ENCODE measurements around the gene BABAM1. TPM values are rescaled to one million over a fixed set of nuclear protein-coding genes. Genes with fewer than 3 reads are reported as not detected.

Gene BABAM1
- total RNA-seq, 3 donors from 2014 or later (not counting 1 experiment from before 2014, with no cell fraction given), result 106 to 127 (median 106) TPM

DNA sequence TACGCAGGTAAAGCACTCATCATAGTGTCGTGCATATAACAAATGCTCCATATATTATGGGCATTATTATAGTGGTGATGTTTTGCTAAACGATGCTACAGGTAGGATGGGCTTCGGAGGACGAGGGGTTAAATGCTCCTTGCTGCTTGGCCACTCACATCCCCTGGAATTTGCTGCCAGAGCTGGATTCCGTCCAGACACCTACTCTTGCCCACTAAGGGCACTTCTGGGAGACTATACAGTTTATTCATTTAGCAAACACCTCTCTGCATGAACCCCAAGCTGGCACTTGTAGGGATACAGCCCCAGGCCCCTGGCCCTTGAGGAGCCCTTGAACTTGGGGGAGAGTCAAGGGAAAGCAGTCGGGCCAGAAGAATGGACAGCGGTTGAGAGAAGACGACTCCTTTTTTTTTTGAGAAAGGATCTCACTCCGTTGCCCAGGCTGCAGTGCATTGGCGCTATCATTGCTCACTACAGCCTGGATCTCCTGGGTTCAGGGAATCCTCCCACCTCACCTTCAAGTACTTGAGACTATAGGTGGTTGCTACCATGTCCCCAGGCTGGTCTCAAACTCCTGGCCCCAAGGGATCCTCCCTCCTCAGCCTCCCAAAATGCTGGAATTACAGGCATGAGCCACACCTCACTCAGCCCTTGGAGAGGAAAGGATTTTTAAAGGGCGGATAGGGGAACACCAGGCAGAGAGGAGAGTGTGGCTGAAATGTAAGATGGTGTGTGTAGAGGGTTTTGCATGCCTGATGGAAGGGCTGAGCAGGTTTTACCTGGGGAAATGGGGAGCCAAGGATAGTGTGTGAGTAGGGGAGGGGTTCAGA lies 37.4 kb downstream of the BABAM1 start:
- H3K36me3 Mint-ChIP-seq, result no peaks in the 10 kb centered on the region
- no peak for ATAC-seq
- Histone ChIP-seq H3K27me3 (ENCODE audit: control insufficient read depth, insufficient read depth, low read length) (no peaks in the 10 kb centered on the region), H3K9me3 (ENCODE audit: control insufficient read depth, insufficient read depth, low read length) (no peaks in the 10 kb centered on the region), H3K27ac (ENCODE audit: low read length) (peak overlapping the region; percentile 58), H3K4me3 (ENCODE audit: low read length) (no peak overlapping the region), H3K4me1 (ENCODE audit: control insufficient read depth, insufficient read depth, low read length) (peaks cover 43% of the 10 kb centered on the region), H3K36me3 (ENCODE audit: control insufficient read depth, insufficient read depth, low read length) (no peaks in the 10 kb centered on the region)
- no peaks in the 10 kb centered on the region for H3K27me3 Mint-ChIP-seq (ENCODE audit: low read depth in 2 of 2)
- no peaks in the 10 kb centered on the region for H3K9me3 Mint-ChIP-seq
- TF ChIP-seq, protein P1, sequence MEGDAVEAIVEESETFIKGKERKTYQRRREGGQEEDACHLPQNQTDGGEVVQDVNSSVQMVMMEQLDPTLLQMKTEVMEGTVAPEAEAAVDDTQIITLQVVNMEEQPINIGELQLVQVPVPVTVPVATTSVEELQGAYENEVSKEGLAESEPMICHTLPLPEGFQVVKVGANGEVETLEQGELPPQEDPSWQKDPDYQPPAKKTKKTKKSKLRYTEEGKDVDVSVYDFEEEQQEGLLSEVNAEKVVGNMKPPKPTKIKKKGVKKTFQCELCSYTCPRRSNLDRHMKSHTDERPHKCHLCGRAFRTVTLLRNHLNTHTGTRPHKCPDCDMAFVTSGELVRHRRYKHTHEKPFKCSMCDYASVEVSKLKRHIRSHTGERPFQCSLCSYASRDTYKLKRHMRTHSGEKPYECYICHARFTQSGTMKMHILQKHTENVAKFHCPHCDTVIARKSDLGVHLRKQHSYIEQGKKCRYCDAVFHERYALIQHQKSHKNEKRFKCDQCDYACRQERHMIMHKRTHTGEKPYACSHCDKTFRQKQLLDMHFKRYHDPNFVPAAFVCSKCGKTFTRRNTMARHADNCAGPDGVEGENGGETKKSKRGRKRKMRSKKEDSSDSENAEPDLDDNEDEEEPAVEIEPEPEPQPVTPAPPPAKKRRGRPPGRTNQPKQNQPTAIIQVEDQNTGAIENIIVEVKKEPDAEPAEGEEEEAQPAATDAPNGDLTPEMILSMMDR (IDR thresholded peaks at IDR 0.05), result no peak
- peaks cover 23 to 39% of the 10 kb centered on the region in 2 donors for H3K4me1 Mint-ChIP-seq
- peak overlapping the region; percentile 82 for H3K4me3 Mint-ChIP-seq
- intact Hi-C loops (cut with micrococcal nuclease), result loop anchor here (1.0 kb wide), 1 partner anchor 37 kb away; the partner anchor contains the start of gene BABAM1
- DNase-seq, result no peak
- 95% methylated on average over 10 of the region's 12 CpGs for WGBS (ENCODE audit: insufficient coverage)
- H3K27ac Mint-ChIP-seq, result peak overlapping the region; percentile 81 to 89

DNA sequence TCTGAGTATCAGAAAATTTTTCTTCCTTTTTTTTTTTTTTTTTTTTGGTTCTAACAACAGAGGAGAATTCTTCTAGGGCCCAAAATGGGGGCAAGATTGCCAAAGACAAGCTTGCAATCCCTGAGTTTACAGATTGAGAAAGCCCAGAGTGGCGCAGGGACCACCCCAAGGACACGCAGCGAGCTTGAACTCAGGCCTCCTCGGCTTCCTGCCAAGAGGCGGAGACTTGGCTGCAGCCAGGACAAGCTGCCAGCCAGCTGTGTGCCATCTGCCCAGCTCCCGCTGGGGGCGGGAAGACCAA lies 37.9 kb downstream of the BABAM1 start:
- ATAC-seq, result no peak
- H3K4me1 Mint-ChIP-seq, result peaks cover 27 to 44% of the 10 kb centered on the region in 2 donors
- Histone ChIP-seq H3K27me3 (ENCODE audit: control insufficient read depth, insufficient read depth, low read length) (no peaks in the 10 kb centered on the region), H3K27ac (ENCODE audit: low read length) (peak overlapping the region; percentile 58), H3K36me3 (ENCODE audit: control insufficient read depth, insufficient read depth, low read length) (no peaks in the 10 kb centered on the region), H3K4me3 (ENCODE audit: low read length) (peak overlapping the region; percentile 55), H3K9me3 (ENCODE audit: control insufficient read depth, insufficient read depth, low read length) (no peaks in the 10 kb centered on the region), H3K4me1 (ENCODE audit: control insufficient read depth, insufficient read depth, low read length) (peaks cover 49% of the 10 kb centered on the region)
- no peaks in the 10 kb centered on the region for H3K36me3 Mint-ChIP-seq
- no peaks in the 10 kb centered on the region for H3K27me3 Mint-ChIP-seq (ENCODE audit: low read depth in 2 of 2)
- 2% methylated on average over 7 of the region's 7 CpGs for WGBS (ENCODE audit: insufficient coverage)
- no peaks in the 10 kb centered on the region for H3K9me3 Mint-ChIP-seq
- peak overlapping the region; percentile 82 for H3K4me3 Mint-ChIP-seq
- TF ChIP-seq, protein P1 (IDR thresholded peaks at IDR 0.05), result no peak
- intact Hi-C loops (cut with micrococcal nuclease), result loop anchor here (1.0 kb wide), 1 partner anchor 38 kb away; the partner anchor contains the start of gene BABAM1
- DNase-seq, result no peak
- H3K27ac Mint-ChIP-seq, result peak overlapping the region; percentile 81 to 89

DNA sequence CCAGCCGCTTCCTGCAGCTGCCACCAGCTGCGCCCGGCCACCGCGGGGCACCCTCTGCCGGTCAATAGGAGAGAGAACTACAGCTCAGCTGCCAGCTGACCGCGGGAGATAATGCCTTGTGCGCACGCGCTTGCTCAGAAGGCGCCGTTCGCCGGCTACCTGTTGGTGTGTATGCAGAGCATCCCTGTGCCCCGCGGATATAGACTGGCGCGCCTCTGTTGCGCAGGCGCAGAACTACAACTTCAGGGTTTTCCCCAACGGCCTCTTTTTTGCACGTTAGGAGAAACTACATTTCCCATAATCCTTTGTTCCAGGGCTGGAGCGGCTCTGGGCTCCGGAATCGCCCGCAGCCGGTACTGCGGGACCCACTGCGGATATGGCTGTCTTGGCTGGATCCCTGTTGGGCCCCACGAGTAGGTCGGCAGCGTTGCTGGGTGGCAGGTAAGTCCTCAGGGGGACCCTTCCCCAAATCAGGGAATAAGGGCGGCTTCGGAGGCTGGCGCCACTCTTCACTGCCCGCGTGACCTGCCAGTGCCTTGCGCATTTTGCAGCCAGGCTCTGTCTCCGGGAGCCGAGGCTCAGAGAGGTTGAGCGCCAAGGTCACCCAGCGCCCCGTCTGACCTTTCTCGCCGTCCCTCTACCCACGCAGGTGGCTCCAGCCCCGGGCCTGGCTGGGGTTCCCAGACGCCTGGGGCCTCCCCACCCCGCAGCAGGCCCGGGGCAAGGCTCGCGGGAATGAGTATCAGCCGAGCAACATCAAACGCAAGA lies 38.5 kb downstream of the BABAM1 start, which contains the start of gene MRPL34:
TSS of gene MRPL34 (plus strand) at position 356 of the 768 bp plus-strand sequence. CDS start at position 377, 21 bp downstream.
- ATAC-seq (peak; percentile 50 to 78 (median 62)), DNase-seq (peak; percentile 86 to 98)
- no peaks in the 10 kb centered on the region for H3K9me3 Mint-ChIP-seq
- WGBS (ENCODE audit: insufficient coverage), result under 1% methylated on average over 55 of the region's 55 CpGs
- H3K27me3 Mint-ChIP-seq (ENCODE audit: low read depth in 2 of 2), result no peaks in the 10 kb centered on the region
- Histone ChIP-seq H3K9me3 (ENCODE audit: control insufficient read depth, insufficient read depth, low read length) (no peaks in the 10 kb centered on the region), H3K4me3 (ENCODE audit: low read length) (peak within 1 kb of the TSS; percentile 55), H3K27ac (ENCODE audit: low read length) (peak within 1 kb of the TSS; percentile 58), H3K4me1 (ENCODE audit: control insufficient read depth, insufficient read depth, low read length) (peaks cover 54% of the 10 kb centered on the region), H3K27me3 (ENCODE audit: control insufficient read depth, insufficient read depth, low read length) (no peaks in the 10 kb centered on the region), H3K36me3 (ENCODE audit: control insufficient read depth, insufficient read depth, low read length) (no peaks in the 10 kb centered on the region)
- no peaks in the 10 kb centered on the region for H3K36me3 Mint-ChIP-seq
- peak within 1 kb of the TSS; percentile 82 for H3K4me3 Mint-ChIP-seq
- TF ChIP-seq, protein P1 (IDR thresholded peaks at IDR 0.05), result peak; percentile 66
- H3K4me1 Mint-ChIP-seq, result peaks cover 32 to 49% of the 10 kb centered on the region in 2 donors
- peak within 1 kb of the TSS; percentile 81 to 89 for H3K27ac Mint-ChIP-seq
- intact Hi-C loops (cut with micrococcal nuclease), result loop anchor here (1.0 kb wide), 1 partner anchor 38 kb away; the partner anchor contains the start of gene BABAM1
